Neural cell (in vitro differentiated cells): ENCODE measurements around the gene AQP12A. TPM values are rescaled to one million over a fixed set of nuclear protein-coding genes. Genes with fewer than 3 reads are reported as not detected.

Experiments used
- H2AFZ ChIP-seq: fragments of 200-600, 300-800 bp; sonication (generic), shearing (Covaris generic); 2 replicates; pipeline ENCODE4 v1.6.0; 2014; ENCODE audit warnings: low read depth, mild to moderate bottlenecking, antibody characterized with exemption, low read length, moderate library complexity
- H3F3A ChIP-seq: fragments of 200-600 bp; shearing (Covaris generic); 2 replicates; pipeline ENCODE4 v1.6.1; 2016; ENCODE audit warnings: mild to moderate bottlenecking, moderate library complexity, mixed read lengths, antibody characterized with exemption, low read length; ENCODE audit not compliant: insufficient read depth, poor library complexity, severe bottlenecking
- H3K27ac ChIP-seq: fragments of 200-600, 300-800 bp; sonication (generic), shearing (Covaris generic); 2 replicates; pipeline ENCODE4 v1.5.1; 2014; ENCODE audit warnings: mild to moderate bottlenecking, low read length, moderate library complexity
- H3K27me3 ChIP-seq: fragments of 300-800, 200-600 bp; sonication (generic), shearing (Covaris generic); 2 replicates; pipeline ENCODE4 v1.6.0; 2014; ENCODE audit warnings: mild to moderate bottlenecking, low read depth, low read length, moderate library complexity; ENCODE audit not compliant: insufficient read depth
- H3K36me3 ChIP-seq: fragments of 300-800, 200-600 bp; sonication (generic), shearing (Covaris generic); 2 replicates; pipeline ENCODE4 v1.5.1; 2014; ENCODE audit warnings: mild to moderate bottlenecking, antibody characterized with exemption, low read length, moderate library complexity; ENCODE audit not compliant: insufficient read depth
- H3K4me2 ChIP-seq: fragments of 300-800, 200-600 bp; sonication (generic), shearing (Covaris generic); 2 replicates; pipeline ENCODE4 v1.6.0; 2014; ENCODE audit warnings: mild to moderate bottlenecking, low read length
- H3K4me3 ChIP-seq: fragments of 300-800, 200-600 bp; sonication (generic), shearing (Covaris generic); 2 replicates; pipeline ENCODE4 v1.5.1; 2014; ENCODE audit warnings: mild to moderate bottlenecking, low read length, moderate library complexity
- H3K79me2 ChIP-seq: fragments of 200-600 bp; shearing (Covaris generic); replicated peaks from 2 replicates; pipeline ENCODE4 v1.6.0; 2014; ENCODE audit warnings: mild to moderate bottlenecking, low read length, moderate library complexity; ENCODE audit not compliant: insufficient read depth
- H3K9ac ChIP-seq: fragments of 300-800, 200-600 bp; sonication (generic), shearing (Covaris generic); 2 replicates; pipeline ENCODE4 v1.6.1; 2016; ENCODE audit warnings: mild to moderate bottlenecking, low read length, mixed read lengths
- H3K9me2 ChIP-seq: fragments of 200-600 bp; shearing (Covaris generic); 2 replicates; pipeline ENCODE4 v1.6.1; 2016; ENCODE audit warnings: mild to moderate bottlenecking, low read length, mixed read lengths; ENCODE audit not compliant: insufficient read depth
- H3K9me3 ChIP-seq: fragments of 200-600, 300-800 bp; sonication (generic), shearing (Covaris generic); 2 replicates; pipeline ENCODE4 v1.6.1; 2016; ENCODE audit warnings: mild to moderate bottlenecking, mixed run types, low read length, moderate library complexity, mixed read lengths
- H4K20me1 ChIP-seq: fragments of 200-600 bp; shearing (Covaris generic); 2 replicates; pipeline ENCODE4 v1.6.1; 2016; ENCODE audit warnings: mild to moderate bottlenecking, mixed run types; ENCODE audit not compliant: insufficient read depth
- CTCF ChIP-seq: fragments of 450-650 bp; IDR thresholded peaks from 2 replicates; pipeline ENCODE4 v1.5.1; 2014; ENCODE audit warnings: antibody characterized with exemption, mild to moderate bottlenecking, moderate library complexity; ENCODE audit not compliant: poor library complexity, severe bottlenecking
- EP300 ChIP-seq: fragments of 450-650 bp; conservative IDR thresholded peaks from 2 replicates; pipeline ENCODE4 v1.6.1; 2014; ENCODE audit warnings: antibody characterized with exemption, mild to moderate bottlenecking, moderate library complexity; ENCODE audit not compliant: poor library complexity, severe bottlenecking
- EZH2 ChIP-seq: fragments of 200-600, 300-800 bp; shearing (Covaris generic), sonication (generic); IDR thresholded peaks from 2 replicates; pipeline ENCODE4 v1.6.1; 2014; ENCODE audit warnings: antibody characterized with exemption, low read length, borderline replicate concordance, mild to moderate bottlenecking; ENCODE audit not compliant: insufficient read depth, poor library complexity, severe bottlenecking
- MXI1 ChIP-seq: fragments of 450-650 bp; conservative IDR thresholded peaks from 2 replicates; pipeline ENCODE4 v1.6.1; 2014; ENCODE audit warnings: antibody characterized with exemption, mild to moderate bottlenecking; ENCODE audit not compliant: poor library complexity, severe bottlenecking
- POLR2AphosphoS5 ChIP-seq: IDR thresholded peaks from 2 replicates; pipeline ENCODE4 v1.6.1; 2012
- RAD21 ChIP-seq: fragments of 450-650 bp; conservative IDR thresholded peaks from 2 replicates; pipeline ENCODE4 v1.6.1; 2014; ENCODE audit warnings: antibody characterized with exemption, mild to moderate bottlenecking, moderate library complexity
- REST ChIP-seq: IDR thresholded peaks from 2 replicates; pipeline ENCODE4 v1.6.1; 2012; ENCODE audit warnings: borderline replicate concordance
- SMC3 ChIP-seq: fragments of 450-650 bp; conservative IDR thresholded peaks from 2 replicates; pipeline ENCODE4 v1.6.1; 2014; ENCODE audit warnings: antibody characterized with exemption, mild to moderate bottlenecking, moderate library complexity; ENCODE audit not compliant: poor library complexity
- TAF1 ChIP-seq: IDR thresholded peaks from 2 replicates; pipeline ENCODE4 v1.6.1; 2012; ENCODE audit warnings: low read depth
- polyA plus RNA-seq: library from polyadenylated mRNA; depleted of rRNA; stranded (reverse); fragments of >200 nt; gene quantifications from 2 replicates; pipeline ENCODE4 v1.2.3, GENCODE V29; 2014

The AQP12A gene
- polyA plus RNA-seq, 1 donor from 2014 or later, result not detected

- H3F3A ChIP-seq, result no peaks in the 10 kb centered on the region
- H2AFZ ChIP-seq, result no peak overlapping the region
- TF ChIP-seq CTCF, result no peak
- TF ChIP-seq RAD21, result no peak
- TF ChIP-seq MXI1, result no peak
- no peak for TF ChIP-seq EZH2
- TF ChIP-seq TAF1, result no peak
- no peak for TF ChIP-seq POLR2AphosphoS5
- TF ChIP-seq REST, result no peak
- no peak for TF ChIP-seq EP300
- TF ChIP-seq SMC3, result no peak
- no peak overlapping the region for H3K9ac ChIP-seq
- no peaks in the 10 kb centered on the region for H3K9me2 ChIP-seq
- no peak overlapping the region for H3K4me3 ChIP-seq
- no peak overlapping the region for H3K4me2 ChIP-seq
- no peaks in the 10 kb centered on the region for H3K79me2 ChIP-seq
- no peak overlapping the region for H3K27ac ChIP-seq
- no peaks in the 10 kb centered on the region for H3K27me3 ChIP-seq
- H3K36me3 ChIP-seq, result no peaks in the 10 kb centered on the region
- no peaks in the 10 kb centered on the region for H4K20me1 ChIP-seq
- H3K9me3 ChIP-seq, result no peaks in the 10 kb centered on the region
Measured at GRCh38 chr2:240650254-240650965, 41.3 kb upstream of the AQP12A start.

- Histone ChIP-seq H3K27me3 (no peaks in the 10 kb centered on the region), H3K9me2 (no peaks in the 10 kb centered on the region), H3K4me3 (no peak overlapping the region), H3K36me3 (no peaks in the 10 kb centered on the region), H3K27ac (no peak overlapping the region), H3K4me2 (no peak overlapping the region), H3K79me2 (no peaks in the 10 kb centered on the region), H4K20me1 (no peaks in the 10 kb centered on the region), H3K9me3 (no peaks in the 10 kb centered on the region), H2AFZ (no peak overlapping the region), H3K9ac (no peak overlapping the region), H3F3A (no peaks in the 10 kb centered on the region)
- no peak for TF ChIP-seq POLR2AphosphoS5
- no peak for TF ChIP-seq EP300
- TF ChIP-seq REST, result no peak
- no peak for TF ChIP-seq RAD21
- no peak for TF ChIP-seq SMC3
- TF ChIP-seq MXI1, result no peak
- no peak for TF ChIP-seq CTCF
Measured at GRCh38 chr2:240651185-240651584, 40.5 kb upstream of the AQP12A start.
